OCI-LY7 (cell line): ENCODE measurements around the gene AP3S2. TPM values are rescaled to one million over a fixed set of nuclear protein-coding genes. Genes with fewer than 3 reads are reported as not detected.

Source experiments
- BruUV-seq: library from RNA; stranded (reverse); fragments of 400-500 nt; replicated peaks from 2 replicates; lab custom pipeline; 2021; lab: Mats Ljungman, UMichigan
- CTCF ChIA-PET: fragments of 300-600 bp; sonication (Branson Sonifier 250); formaldehyde crosslinking; loops from one replicate; lab custom pipeline; 2022; ENCODE audit warnings: antibody characterized with exemption; ENCODE audit not compliant: unreplicated experiment; lab: Charles Lee
- POLR2A ChIA-PET: fragments of 300-600 bp; sonication (Branson Sonifier 250); formaldehyde crosslinking; loops from one replicate; lab custom pipeline; 2022; ENCODE audit warnings: antibody characterized with exemption; lab: Charles Lee
- DNase-seq: peaks from one replicate; pipeline ENCODE4 v3.0.0-alpha.2; 2015; ENCODE audit warnings: low spot score
- H2AFZ ChIP-seq: fragments of 200-600 bp; sonication (generic), shearing (Covaris generic); 2 replicates; pipeline ENCODE4 v1.6.1; 2014; ENCODE audit warnings: mild to moderate bottlenecking, antibody characterized with exemption, low read length, moderate library complexity
- H3K27ac ChIP-seq: fragments of 200-600 bp; sonication (generic); 2 replicates; pipeline ENCODE4 v1.5.1; 2014; ENCODE audit warnings: mixed run types, low read depth, mild to moderate bottlenecking, moderate library complexity, low read length, inconsistent platforms; ENCODE audit not compliant: poor library complexity, severe bottlenecking
- H3K36me3 ChIP-seq: fragments of 200-600 bp; sonication (generic); 2 replicates; pipeline ENCODE4 v1.6.1; 2014; ENCODE audit warnings: mild to moderate bottlenecking, antibody characterized with exemption, low read length, moderate library complexity, mixed read lengths; ENCODE audit not compliant: insufficient read depth
- H3K4me1 ChIP-seq: fragments of 200-600 bp; sonication (generic); 2 replicates; pipeline ENCODE4 v1.5.1; 2014; ENCODE audit warnings: mild to moderate bottlenecking, low read length; ENCODE audit not compliant: insufficient read depth, poor library complexity, severe bottlenecking
- H3K4me2 ChIP-seq: fragments of 200-600 bp; sonication (generic); 2 replicates; pipeline ENCODE4 v1.6.1; 2014; ENCODE audit warnings: mild to moderate bottlenecking, low read length
- H3K4me3 ChIP-seq: fragments of 200-600 bp; sonication (generic); 2 replicates; pipeline ENCODE4 v1.5.1; 2014; ENCODE audit warnings: mild to moderate bottlenecking, low read depth, low read length; ENCODE audit not compliant: poor library complexity, severe bottlenecking
- H3K79me2 ChIP-seq: fragments of 200-600 bp; sonication (generic); 2 replicates; pipeline ENCODE4 v1.6.1; 2016; ENCODE audit warnings: low read depth, mild to moderate bottlenecking, low read length, moderate library complexity, mixed read lengths; ENCODE audit not compliant: insufficient read depth
- H3K9me2 ChIP-seq: fragments of 200-600 bp; sonication (generic); 2 replicates; pipeline ENCODE4 v1.6.1; 2016; ENCODE audit warnings: mild to moderate bottlenecking, low read length, mixed read lengths; ENCODE audit not compliant: insufficient read depth
- H3K9me3 ChIP-seq: fragments of 200-600 bp; sonication (generic); 2 replicates; pipeline ENCODE4 v1.6.1; 2014; ENCODE audit warnings: mild to moderate bottlenecking, mixed run types, low read length, mixed read lengths
- H4K20me1 ChIP-seq: fragments of 200-600 bp; sonication (generic); 2 replicates; pipeline ENCODE4 v1.6.1; 2014; ENCODE audit warnings: mild to moderate bottlenecking, antibody characterized with exemption, low read length, moderate library complexity, mixed read lengths; ENCODE audit not compliant: insufficient read depth
- EZH2phosphoT487 ChIP-seq: fragments of 200-600 bp; sonication (generic); IDR thresholded peaks from 2 replicates; pipeline ENCODE4 v1.6.1; 2018; ENCODE audit warnings: low read depth, borderline replicate concordance, mild to moderate bottlenecking, mixed run types, antibody characterized with exemption, low read length, moderate library complexity, mixed read lengths
- intact Hi-C: fragments of 100-400 bp; cut with micrococcal nuclease; formaldehyde crosslinking; loops from one replicate; pipeline ENCODE4 v1.10.0; 2022; ENCODE audit not compliant: unreplicated experiment
- total RNA-seq, 2 experiments: library from RNA; depleted of rRNA in 1 of 2; stranded (reverse); fragments of >200 nt in 1 of 2; shearing (Covaris generic) in 1 of 2; gene quantifications; 2 replicates each; pipeline ENCODE4 v1.2.3, GENCODE V29; 2014 to 2022
- TF ChIP-seq, protein P1 (sequence below): fragments of 200-600 bp; sonication (generic); conservative IDR thresholded peaks from 2 replicates; pipeline ENCODE4 v1.5.1; 2014; ENCODE audit warnings: mild to moderate bottlenecking, antibody characterized with exemption, low read length, moderate library complexity, mixed read lengths

AP3S2 gene
- total RNA-seq, 2 experiments from 2014 or later, result 20.8 to 30.4 TPM

DNA sequence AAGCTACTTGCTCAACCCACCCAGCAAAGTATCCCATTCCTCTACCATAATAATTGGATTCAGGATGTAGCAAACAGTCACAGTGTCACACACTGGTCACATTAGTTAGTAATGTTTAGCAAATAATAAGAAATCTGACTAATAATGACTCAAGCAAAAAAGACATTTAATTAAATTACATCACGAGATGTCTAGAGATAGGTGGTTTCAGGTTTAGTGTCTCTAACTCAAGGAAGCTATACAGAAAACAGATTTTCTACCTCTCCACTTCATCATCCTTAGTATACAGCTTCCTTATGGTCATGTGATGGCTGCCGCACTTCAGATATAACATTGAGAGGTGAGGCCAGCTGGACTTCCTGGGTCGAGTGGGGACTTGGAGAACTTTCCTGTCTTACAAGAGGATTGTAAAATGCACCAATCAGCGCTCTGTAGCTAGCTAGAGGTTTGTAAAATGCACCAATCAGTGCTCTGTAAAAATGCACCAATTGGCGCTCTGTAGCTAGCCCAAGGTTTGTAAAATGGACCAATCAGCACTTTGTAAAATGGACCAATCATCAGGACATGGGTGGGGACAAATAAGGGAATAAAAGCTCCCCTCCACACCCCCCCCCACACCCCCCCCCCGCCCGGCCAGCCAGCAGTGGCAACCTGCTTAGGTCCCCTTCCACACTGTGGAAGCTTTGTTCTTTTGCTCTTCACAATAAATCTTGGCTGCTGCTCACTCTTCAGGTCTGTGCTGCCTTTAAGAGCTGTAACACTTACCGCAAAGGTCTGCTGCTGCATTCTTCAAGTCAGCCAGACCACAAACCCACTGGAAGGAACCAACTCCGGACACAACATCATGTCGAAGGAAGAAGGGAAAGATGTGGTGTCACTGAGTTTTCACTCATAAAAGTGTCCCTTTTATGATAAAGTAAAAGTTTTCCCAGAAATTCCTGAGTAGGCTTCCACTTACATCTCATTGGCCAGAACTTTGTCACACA is 43.9 kb upstream of the AP3S2 start:
- Histone ChIP-seq H3K79me2 (no peaks in the 10 kb centered on the region), H3K36me3 (no peaks in the 10 kb centered on the region), H3K9me2 (no peaks in the 10 kb centered on the region), H2AFZ (no peak overlapping the region), H3K4me1 (no peaks in the 10 kb centered on the region), H3K9me3 (no peaks in the 10 kb centered on the region), H4K20me1 (no peaks in the 10 kb centered on the region), H3K4me2 (no peak overlapping the region), H3K4me3 (no peak overlapping the region), H3K27ac (no peak overlapping the region)
- ChIA-PET CTCF (no interaction called here), POLR2A (interaction anchor here (0.7 kb wide), 1 partner anchor 9 kb away, joined by 3 read pairs; no protein-coding TSS in a partner anchor)
- no TSS peak for BruUV-seq
- TF ChIP-seq, protein P1, sequence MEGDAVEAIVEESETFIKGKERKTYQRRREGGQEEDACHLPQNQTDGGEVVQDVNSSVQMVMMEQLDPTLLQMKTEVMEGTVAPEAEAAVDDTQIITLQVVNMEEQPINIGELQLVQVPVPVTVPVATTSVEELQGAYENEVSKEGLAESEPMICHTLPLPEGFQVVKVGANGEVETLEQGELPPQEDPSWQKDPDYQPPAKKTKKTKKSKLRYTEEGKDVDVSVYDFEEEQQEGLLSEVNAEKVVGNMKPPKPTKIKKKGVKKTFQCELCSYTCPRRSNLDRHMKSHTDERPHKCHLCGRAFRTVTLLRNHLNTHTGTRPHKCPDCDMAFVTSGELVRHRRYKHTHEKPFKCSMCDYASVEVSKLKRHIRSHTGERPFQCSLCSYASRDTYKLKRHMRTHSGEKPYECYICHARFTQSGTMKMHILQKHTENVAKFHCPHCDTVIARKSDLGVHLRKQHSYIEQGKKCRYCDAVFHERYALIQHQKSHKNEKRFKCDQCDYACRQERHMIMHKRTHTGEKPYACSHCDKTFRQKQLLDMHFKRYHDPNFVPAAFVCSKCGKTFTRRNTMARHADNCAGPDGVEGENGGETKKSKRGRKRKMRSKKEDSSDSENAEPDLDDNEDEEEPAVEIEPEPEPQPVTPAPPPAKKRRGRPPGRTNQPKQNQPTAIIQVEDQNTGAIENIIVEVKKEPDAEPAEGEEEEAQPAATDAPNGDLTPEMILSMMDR, result no peak
- TF ChIP-seq EZH2phosphoT487, result no peak
- intact Hi-C loops, result no loop called here
- no peak for DNase-seq

DNA sequence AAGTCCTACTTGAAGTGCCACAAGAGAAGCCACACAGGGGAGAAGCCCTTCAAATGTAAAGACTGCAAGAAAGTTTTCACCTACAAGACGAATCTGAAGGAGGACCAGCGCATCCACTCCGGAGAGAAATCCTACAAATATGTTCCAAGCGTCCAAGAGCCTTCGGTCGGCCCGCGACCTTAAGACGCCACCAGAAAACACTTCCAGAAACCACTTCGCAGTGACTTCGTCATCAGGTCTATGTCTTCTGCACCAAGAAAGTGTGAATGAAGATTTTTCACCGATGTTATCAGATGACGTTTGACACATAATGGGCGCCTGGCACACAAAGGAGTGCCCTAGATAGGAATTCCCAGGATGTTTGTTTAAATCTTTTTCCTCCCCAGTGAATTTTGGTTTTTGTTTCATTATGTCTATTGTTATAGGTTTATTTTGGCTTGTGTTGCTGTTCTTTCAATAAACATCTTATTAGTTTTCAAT is 43.0 kb upstream of the AP3S2 start:
- CTCF ChIA-PET, result no interaction called here
- H3K27ac ChIP-seq, result no peak overlapping the region
- no peak overlapping the region for H3K4me3 ChIP-seq
- no peaks in the 10 kb centered on the region for H3K79me2 ChIP-seq
- H3K9me2 ChIP-seq, result no peaks in the 10 kb centered on the region
- no peak for DNase-seq
- no peak overlapping the region for H2AFZ ChIP-seq
- BruUV-seq, result no TSS peak
- POLR2A ChIA-PET, result interaction anchor here (0.7 kb wide), 1 partner anchor 8 kb away, joined by 3 read pairs; no protein-coding TSS in a partner anchor
- H3K9me3 ChIP-seq, result no peaks in the 10 kb centered on the region
- intact Hi-C loops, result no loop called here
- H3K4me1 ChIP-seq, result no peaks in the 10 kb centered on the region
- no peak for TF ChIP-seq EZH2phosphoT487
- TF ChIP-seq, protein P1, result no peak
- no peak overlapping the region for H3K4me2 ChIP-seq
- no peaks in the 10 kb centered on the region for H3K36me3 ChIP-seq
- H4K20me1 ChIP-seq, result no peaks in the 10 kb centered on the region
